Stimulated activated CD4-positive, alpha-beta T cell treated with anti-CD3 and anti-CD28 coated beads, Interleukin-15, amount 100 ng/mL, for 24 hours (primary cell): ENCODE data around the gene C20orf202.

ENCODE experiments used
- DNase-seq: peaks from one replicate; pipeline ENCODE4 v3.0.0-alpha.2; 2020

Gene C20orf202

DNA sequence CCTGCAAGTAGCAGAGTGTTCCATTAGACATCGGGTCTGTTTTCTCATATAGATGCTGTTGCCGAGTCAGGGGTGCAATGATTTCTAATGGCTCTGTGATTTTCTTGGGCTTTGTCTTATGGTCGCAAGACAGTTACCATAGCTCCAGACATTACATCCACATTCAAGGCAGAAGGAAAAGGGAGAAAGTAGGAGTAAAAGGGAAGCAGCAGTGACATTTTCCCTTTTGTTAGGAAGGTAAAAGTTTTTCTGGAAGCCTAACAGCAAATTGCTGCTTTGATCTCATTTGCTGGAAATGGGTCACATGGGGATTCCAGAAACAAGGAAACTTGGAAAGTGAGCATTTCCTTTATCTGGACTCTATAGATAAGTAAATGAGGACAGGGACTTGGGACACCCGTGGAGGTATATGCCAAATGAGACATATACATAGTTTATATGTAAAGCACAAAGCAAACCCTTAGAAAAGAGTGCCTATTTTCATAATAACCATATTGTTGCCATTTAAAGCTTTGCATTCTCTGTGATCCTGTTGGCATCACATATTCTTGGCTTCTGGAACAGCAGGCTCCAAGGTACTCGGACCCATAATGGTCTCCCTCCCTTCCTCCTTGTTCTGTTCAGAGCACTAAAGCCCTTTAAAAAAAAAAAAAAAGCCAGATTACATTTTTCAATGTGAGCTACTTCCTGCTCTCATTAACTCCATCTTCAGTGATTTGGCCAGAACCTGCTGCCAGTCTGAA, at the start of gene C20orf202:
TSS of gene C20orf202 (plus strand) at position 693 of the 743 bp plus-strand sequence. CDS start 132 bp downstream, outside the sequence.
- no peak for DNase-seq

DNA sequence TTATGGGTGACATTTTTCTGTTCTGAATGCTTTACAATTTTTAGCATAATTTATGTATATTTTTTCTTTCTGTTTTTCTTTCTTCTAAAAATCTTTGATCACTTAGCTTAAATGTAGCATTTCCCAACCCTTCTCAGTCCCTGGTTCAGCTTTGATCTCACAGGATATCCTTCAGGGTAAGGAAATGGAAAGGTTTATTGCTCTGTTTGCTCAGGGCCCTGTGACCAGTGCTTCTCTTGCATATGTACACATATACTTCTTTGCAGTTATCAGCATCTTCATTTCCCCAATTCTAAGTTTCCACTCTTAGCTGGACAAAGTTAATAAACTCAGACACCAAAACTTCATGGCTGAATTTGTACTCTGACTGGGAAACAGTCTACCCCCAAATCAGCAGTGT, 49.0 kb upstream of the C20orf202 start:
- DNase-seq: no peak

DNA sequence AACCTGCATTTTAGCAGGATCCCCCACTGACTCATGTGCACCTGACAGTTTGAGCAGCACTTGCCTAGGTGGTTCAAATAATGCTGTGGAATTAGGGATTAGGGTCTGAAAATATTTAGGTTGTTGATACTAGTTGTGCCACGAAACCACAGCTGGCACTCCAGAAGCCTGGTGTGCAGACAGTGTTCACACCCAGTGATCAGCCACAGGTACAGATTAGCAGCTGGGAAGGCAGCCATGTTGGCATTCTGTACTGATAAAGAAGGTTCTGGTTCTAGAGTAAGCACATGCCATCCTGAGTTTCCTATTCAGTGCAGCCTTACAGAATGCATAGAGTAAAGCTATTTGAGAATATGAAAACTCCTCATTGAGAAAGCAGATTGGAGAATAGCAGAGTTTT, 48.6 kb upstream of the C20orf202 start:
- DNase-seq: no peak

DNA sequence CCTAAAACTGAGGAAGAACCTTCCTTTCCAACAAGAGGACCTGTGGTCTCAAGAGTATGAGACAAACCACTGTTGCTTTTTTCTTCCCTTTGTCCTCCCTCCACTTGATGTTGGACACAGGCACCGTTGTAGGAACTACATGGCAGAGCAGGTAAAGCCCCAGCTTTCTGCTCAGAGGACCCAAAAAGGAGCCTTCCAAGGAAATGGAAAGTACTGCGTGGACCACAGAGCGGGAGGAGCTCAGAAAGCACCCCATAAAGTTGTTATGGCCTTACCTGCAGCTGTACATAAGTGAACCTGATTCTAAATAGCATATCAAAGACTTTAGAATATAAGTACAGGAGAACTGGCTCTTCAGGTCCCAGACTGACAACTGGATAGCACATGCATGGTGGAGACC, 47.9 kb upstream of the C20orf202 start:
- no peak for DNase-seq

DNA sequence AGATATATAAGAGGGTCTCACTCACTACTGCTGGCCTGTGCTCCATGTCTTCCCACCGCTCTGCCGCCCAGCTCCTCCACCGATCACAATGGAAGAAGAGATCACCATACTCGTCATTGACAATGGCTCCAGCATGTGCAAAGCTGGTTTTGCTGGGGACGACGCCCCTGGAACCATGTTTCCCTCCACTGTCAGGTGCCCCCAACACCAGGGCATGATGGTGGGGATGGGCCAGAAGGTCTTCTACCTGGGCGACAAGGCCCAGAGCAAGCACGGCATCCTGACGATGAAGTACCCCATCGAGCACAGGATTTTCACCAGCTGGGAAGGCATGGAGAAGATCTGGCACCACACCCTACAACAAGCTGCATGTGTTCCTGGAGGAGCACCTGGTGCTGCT, 42.8 kb upstream of the C20orf202 start:
- DNase-seq: no peak

DNA sequence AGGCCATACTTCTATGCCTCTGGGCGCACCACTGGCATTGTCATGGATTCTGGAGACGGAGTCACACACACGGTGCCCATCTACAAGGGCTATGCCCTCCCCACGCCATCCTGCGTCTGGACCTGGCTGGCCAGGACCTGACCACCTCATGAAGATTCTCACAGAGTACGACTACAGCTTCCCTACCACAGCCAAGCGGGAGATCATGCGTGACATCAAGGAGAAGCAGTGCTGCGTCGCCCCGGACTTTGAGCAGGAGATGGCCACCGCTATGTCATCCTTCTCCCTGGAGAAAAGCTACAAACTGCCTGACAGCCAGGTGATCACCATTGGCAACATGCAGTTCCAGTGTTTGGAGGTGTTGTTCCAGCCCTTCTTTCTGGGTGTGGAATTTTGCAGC, 42.3 kb upstream of the C20orf202 start:
- DNase-seq: no peak

DNA sequence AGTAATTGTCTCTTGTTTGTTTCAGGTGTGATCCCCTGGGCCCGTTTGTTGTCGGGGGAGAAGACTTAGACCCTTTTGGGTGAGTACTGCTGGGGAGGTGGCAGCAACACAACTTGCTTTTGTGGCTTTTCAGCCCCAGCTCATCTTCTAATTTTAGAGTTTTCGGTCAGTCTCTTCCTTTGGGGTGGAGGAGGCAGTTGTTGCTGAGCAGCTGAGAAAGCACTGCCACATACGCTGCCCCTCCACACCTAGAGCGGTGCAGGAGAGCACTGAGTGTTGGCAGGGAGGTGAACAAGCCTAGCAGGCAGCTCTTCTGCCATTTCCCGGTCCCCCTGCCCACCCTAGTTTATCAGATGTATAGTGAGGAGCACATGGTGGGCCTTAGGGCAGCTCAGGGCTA, 40.1 kb upstream of the C20orf202 start:
- DNase-seq: no peak

DNA sequence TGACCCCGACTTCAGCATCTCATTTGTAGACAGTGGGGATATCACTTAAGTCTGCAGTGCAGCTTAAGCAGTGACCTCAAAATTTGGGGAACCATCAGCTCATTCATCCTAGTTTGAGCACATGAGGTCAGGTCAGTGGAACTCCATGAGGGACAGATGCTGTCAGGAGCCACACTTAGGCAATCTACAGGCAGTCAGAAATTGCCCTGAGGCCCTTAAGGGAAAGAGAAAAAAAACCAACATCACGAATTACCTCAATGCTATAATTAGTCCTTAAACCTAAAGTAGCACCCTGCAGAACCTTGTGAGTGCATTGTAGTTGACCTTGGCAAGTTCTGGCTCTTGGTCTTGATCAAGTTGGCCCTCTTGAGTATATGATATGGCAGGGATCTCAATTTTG, 39.6 kb upstream of the C20orf202 start:
- DNase-seq: no peak

DNA sequence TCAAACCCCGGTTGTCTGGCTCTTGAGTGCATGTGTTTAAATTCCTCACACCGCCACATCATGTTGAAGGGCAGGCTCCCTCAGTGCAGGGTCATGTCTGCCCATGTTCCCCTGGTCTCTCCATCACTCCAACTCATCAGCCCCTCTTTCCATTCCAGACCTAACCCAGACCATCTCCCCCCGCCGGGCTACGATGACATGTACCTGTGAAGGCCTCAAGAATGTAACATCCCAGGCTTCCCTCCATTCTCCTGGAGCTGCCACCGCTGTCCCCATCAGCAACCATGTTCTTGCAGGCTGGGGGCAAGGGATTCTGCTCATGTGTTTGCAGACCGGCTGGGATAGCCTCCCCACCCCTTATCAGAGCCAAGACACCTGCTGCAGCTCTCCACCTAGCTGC, 38.4 kb upstream of the C20orf202 start:
- DNase-seq: no peak

DNA sequence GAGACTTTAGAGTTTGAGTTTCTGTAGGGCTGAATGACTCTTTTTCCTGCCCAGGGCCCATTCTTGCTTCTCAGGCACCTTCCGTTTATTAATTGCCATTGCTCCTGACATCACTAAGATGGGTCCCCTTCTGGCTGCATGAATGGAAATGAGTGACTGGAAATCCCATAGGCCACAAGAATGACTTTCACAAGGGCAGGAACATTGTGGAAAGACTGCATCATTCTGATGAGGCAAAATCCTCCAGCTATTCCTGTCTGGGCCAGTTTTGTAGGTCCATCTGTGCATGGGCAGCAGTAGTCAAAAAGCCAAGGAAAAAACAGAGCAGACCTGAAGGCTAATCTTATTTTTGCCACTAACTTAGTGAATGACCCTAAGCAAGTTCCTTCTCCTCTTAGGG, 37.7 kb upstream of the C20orf202 start:
- no peak for DNase-seq

DNA sequence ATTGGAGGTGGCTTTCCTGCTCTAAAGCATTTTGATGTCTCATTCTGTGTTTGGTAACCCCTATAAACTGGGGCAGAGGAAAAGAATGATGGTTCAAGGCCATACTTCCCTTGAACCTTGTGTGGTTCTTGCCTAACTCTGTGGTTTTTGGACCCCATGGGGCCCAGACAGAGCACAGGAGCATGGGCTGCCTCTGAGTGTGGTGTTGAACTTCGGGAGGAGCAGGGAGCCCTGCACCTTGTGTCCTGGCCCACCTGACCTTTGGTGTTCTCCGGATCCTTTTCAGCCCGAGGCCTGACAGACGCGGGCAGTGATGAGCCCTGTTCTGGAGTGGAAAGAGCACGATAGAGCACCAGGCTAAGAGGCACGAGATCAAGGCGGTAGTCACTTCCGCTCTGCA, 37.3 kb upstream of the C20orf202 start:
- no peak for DNase-seq

DNA sequence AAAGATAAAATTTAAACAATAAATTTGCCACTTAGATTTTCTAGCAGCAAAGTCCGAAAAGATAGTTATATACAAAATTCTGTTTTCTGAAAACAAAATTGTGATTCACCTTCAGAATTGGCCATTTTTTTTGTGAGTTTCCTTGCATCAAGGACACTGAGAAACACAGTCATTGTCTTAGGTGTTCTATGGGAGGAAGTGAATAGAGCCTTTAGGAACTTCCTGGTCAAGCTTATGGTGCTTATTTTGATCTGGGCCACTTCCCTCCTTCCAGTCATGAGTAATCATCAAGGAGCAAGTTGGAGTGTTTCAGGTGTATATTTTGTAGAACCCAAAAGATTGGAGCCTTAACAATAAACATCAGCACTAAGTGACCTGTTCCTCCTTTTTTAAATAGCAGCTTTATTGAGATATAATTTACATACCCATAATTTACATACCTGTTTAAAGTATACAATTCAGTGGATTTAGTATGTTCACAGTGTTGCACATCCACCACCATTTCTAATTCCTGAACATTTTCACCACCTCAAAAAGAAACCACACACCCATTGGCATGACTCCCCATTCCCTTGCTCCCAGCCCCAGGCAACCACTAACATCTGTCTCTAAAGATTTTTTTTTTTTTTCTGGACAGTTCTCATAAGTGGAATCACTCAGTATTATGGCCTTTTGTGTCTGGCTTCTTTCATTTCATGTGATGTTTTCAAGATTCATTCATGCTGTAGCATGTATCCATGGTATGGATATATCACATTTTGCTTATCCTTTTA, 36.1 kb upstream of the C20orf202 start:
- no peak for DNase-seq

DNA sequence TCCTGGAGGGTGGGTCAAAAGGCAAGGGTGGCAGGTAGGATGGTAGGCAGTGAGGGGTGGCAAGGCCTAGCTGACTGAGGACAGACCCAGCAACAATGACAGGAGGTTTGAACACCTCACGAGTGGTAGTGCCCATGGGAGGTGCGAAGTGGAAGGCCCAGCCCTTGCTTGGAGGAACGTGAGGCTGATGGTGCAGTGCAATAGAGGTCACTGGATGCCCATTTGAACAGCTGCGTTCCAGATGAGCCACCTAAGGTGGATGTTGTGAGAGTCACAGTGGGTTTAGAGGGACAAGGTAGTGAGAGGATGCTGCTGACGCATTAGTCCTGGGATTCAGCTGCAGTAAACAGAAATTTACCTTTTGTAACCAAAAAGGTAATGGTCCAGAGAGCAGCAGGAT, 34.0 kb upstream of the C20orf202 start:
- no peak for DNase-seq

DNA sequence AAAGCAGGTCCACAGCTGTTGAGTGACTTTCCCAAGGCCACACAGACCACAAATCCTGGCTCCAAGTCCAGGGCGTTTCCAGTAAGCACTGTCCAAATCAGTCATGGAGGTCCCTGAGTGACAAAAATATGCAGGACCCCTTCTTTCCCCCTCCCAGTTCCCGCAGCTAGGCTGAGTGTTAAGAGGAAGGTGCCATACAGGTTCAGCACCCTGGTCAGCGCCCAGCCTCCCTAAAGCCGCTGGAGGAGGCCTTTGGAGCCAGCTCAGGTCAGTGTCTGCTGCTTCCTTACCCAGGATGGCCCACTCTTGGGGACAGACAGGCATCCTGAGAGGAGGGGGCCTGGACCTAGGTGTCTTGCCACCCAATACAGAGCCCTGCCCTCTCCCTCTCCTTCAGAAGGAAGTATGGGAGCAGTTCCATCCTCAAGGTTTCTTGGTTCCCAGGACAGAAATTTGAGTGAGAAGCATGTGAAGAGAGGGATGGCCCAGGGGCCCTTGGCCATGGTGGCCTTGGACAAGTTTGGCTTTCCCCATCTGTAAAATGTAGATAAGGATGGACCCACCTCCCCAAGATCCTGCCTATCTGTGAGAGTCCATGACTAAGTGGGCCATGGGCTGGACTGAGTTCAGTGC, 31.7 kb upstream of the C20orf202 start:
- DNase-seq: peak; percentile 26

DNA sequence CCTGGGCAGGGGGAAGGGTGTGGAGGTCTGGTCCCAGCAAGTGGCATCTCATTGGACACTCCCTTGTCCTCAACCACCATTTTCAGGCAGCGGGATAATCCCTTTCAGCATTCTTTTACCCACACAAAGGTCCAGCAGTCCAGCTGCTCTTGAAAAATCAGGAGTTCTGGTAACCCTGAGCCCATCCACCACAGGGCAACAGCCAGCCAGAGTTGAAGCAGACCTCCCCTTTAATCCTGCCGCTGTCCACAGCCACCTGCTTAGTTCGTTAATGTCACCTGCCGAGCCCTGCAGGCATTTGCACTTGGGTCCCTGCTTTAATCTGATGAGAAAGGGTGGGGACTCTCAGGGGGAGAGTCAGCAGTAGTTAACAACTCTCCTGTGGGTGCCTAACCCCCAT, 29.6 kb upstream of the C20orf202 start:
- DNase-seq: no peak

DNA sequence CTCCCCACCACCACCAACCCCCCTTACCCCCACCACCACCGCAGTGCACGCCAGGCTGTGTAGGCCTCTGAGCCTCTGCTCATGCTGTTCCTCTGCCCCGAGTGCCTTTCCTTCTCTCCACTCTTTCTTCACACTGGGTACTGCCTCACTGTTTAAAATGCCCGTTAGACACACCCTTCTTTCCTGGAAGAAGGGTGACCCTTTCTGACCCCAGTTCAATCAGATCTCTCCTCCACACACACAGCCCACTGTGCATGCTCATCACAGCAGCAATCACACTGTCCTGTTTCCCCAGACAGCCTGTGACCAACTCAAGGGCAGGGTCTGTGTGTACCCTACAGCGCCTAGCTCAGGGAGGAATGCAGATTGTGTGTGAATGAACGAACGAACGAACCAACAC, 28.5 kb upstream of the C20orf202 start:
- DNase-seq: no peak

DNA sequence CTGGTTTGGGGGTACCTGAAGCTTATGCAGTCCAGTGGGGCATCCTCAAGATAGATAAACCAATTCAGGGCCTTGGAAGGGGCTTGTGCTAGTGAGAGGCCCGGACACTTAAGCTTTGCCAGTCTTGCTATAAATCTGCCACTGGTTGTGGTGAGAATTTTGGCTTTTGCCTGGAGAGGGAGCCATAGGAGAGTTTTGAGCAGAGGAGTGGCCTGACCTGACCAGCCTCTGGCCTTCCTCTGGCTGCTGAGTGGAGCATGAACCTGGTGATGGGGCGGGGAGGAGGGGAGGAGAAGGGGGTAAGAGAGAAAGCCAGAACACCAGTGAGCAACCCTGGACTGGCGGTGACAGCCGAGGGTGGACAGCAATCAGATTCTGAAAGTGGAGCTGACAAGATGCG, 25.6 kb upstream of the C20orf202 start:
- DNase-seq: no peak

DNA sequence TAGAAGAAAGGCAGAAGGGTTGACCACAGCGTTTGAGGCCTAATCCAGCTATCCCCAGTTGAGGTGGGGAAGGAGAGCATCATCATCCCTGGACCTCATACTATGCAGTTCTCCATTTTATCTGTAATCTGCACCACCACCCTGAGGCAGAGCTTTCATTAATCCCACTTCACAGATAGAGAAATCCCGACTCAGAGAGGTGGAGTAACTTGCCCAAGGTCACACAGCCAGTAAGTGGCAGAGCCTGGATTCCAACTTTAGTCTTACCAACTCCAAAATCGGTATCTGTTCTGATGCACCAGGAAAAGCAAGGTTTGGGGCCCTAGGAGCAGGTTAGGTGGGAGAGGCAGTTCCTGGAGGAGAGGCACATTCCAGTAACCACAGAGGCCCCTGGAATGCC, 25.2 kb upstream of the C20orf202 start:
- DNase-seq: no peak

DNA sequence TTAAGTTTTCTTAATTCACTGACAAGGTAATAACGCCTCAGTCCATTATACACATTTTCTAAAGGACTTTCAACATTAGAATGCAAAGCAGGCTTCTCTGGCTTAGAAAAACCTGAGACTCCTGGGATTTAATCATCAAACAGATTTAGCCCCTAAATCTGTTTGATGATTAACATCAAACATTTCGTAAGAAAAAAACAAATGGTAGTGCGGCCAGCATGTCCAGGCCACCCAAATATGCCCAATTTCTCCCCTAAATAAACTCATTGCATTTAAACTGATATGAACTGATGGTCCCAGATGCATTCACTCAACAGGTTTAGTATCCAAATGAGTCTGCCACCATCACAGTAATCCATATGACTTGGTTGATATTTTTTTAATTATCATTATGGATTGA, 24.6 kb upstream of the C20orf202 start:
- DNase-seq: no peak

DNA sequence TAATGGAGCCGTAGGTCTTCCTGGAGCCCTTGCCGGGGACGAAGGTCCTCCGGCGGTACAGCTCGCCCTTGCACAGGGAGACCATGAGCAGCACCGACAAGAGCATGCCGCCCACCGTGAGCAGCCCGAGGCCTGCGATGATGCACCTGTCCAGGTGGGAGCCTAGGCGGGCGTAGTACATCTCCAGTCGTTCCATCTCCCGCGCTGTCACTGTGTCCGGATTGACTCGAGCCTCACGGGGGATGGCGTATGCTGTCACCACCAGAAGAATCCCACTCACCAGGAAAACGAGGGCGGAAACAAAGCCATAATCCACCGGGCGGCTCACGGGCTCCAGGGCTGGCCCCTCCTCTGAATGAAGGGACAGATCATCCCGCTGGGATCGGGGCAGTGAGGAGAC, 22.3 kb upstream of the C20orf202 start:
- no peak for DNase-seq

DNA sequence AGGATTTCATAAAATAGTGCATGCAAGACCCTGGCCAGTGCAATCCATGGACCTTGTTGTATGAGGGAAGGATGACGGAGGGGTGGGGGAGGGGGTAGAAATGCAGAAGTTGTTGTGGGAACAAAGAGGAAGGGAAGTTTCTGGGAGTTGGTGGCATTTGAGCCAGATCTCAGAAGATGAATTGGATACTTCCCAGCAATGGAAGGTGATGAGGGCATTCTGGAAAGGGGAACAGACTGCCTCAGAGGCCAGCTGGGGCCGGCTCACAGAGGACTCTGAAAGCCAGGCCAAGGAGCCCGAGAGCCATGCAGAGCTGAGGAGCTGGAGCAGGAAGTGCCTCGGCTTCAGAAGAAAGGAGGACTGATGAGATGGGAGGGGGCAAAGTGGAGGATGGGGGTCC, 21.1 kb upstream of the C20orf202 start:
- DNase-seq: no peak

DNA sequence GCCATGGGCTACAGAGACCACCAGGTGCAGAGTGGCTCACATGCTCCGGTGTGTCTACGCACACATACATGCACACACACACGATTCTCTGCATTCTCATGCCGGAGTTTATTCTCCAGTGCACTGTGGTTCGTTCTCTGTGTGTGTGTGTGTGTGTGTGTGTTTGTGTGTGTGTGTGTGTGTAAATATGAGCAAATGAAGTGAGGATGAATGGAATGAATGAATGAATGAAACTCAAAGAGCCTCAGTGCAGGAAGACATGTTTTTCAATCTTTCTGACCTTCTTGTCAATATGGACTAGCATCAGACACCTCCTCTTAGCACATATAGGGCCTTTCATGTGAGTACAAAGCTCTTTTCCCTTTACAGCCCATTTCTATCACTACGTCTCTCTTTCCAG, 20.1 kb upstream of the C20orf202 start:
- no peak for DNase-seq

DNA sequence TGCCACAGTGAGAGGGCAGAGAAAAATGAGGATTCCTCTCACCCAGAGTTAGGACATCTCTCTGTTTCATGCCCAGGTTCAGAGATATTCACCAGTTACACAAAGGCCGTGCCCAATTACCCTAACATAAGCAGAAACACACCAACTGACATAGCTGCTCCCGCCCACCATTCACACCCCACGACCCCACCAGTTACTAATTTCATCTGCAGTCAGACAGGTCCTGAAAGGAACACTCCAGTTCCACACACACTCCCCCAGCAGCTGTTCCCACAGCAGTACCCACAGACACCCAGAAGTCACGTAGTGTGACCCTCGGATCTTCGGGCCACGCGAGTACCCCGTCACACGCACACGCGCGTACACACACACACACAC, 19.0 kb upstream of the C20orf202 start:
- DNase-seq: no peak

DNA sequence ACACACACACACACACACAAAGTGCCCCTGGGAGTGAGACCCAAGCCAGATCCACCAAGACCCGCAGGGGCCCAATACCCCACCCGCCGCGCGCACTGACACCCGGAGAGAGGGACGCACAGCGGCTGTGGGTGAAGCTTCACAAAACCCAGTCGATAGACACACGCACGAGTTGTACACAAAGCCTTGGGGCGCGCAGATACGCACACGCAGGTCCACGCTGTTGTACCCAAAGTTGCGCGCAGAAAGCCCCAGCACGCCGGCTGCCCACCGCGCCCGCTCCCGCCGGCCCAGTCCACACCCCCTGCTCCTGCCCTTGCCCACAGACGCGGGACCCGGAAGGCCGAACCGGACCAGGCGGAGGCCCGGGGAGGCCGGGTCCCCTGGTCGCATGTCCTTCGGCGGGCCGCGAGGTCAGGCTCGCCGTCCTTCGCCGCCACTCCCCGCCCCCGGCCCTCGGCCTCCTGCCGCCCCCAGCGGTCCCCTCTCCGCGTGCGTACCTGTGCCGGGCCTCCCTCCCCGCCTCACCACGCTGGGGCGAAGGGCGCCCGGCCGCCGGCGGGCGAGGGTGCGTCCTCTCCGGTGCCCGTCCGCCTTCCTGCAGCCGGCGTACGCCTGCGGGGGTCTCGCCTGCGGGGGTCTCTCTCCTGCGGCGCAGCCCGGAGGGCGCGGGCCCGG, 18.5 kb upstream of the C20orf202 start, which contains the start of gene TMEM74B:
TSS of gene TMEM74B (minus strand) at position 344 of the 678 bp plus-strand sequence. CDS start 1,180 bp downstream, outside the sequence.
- peak; percentile 16 for DNase-seq
